MCF 10A (cell line): ENCODE results near the gene ADGRG7. TPM values are rescaled to one million over a fixed set of nuclear protein-coding genes. Genes with fewer than 3 reads are reported as not detected.
"Not testable (repeated sequence)": the region's sequence is repeated elsewhere in the genome, so short reads cannot be mapped to it uniquely, and the experiment has no call there.

Experiments used
- BruUV-seq: library from RNA; stranded (reverse); fragments of 400-500 nt; replicated peaks from 2 replicates; lab custom pipeline; 2021; lab: Mats Ljungman, UMichigan
- CTCF ChIA-PET: fragments of 300-600 bp; sonication (Branson Sonifier 250); formaldehyde crosslinking; extraction: SDS; loops from one replicate; lab custom pipeline; 2021; ENCODE audit warnings: antibody characterized with exemption, inconsistent platforms; lab: Yijun Ruan, JAX
- POLR2A ChIA-PET: fragments of 300-600, 350-650 bp; sonication (Branson Sonifier 250); formaldehyde crosslinking; extraction: SDS; loops from one replicate; lab custom pipeline; 2020; ENCODE audit warnings: antibody characterized with exemption, inconsistent platforms; lab: Yijun Ruan, JAX
- DNase-seq: peaks from one replicate; pipeline ENCODE4 v3.0.0-alpha.2; 2018; ENCODE audit not compliant: unreplicated experiment
- H3K27ac Mint-ChIP-seq: one replicate; pipeline ENCODE4 v1.8.0; 2022; ENCODE audit warnings: mild to moderate bottlenecking, low read depth, mixed read lengths; ENCODE audit not compliant: unreplicated experiment
- H3K27me3 Mint-ChIP-seq: one replicate; pipeline ENCODE4 v1.8.0; 2022; ENCODE audit warnings: mixed read lengths; ENCODE audit not compliant: insufficient read depth, unreplicated experiment
- H3K36me3 Mint-ChIP-seq: one replicate; pipeline ENCODE4 v1.8.0; 2022; ENCODE audit warnings: mild to moderate bottlenecking, moderate library complexity, mixed read lengths; ENCODE audit not compliant: insufficient read depth, unreplicated experiment
- H3K4me1 Mint-ChIP-seq: one replicate; pipeline ENCODE4 v1.8.0; 2022; ENCODE audit warnings: mixed read lengths; ENCODE audit not compliant: insufficient read depth, unreplicated experiment
- H3K4me3 Mint-ChIP-seq: one replicate; pipeline ENCODE4 v1.8.0; 2022; ENCODE audit warnings: mild to moderate bottlenecking, moderate library complexity, mixed read lengths; ENCODE audit not compliant: unreplicated experiment
- H3K9me3 Mint-ChIP-seq: one replicate; pipeline ENCODE4 v1.8.0; 2022; ENCODE audit warnings: mixed read lengths; ENCODE audit not compliant: unreplicated experiment
- CTCF ChIP-seq: fragments of 200-600 bp; IDR thresholded peaks from one replicate; pipeline ENCODE4 v1.8.0; 2022; ENCODE audit warnings: antibody characterized with exemption, mild to moderate bottlenecking; ENCODE audit not compliant: unreplicated experiment
- intact Hi-C: fragments of 100-400 bp; cut with micrococcal nuclease; formaldehyde crosslinking; loops from 2 replicates; pipeline ENCODE4 v1.14.1; 2022
- total RNA-seq: library from RNA; stranded (reverse); gene quantifications from 2 replicates; pipeline ENCODE4 v1.2.3, GENCODE V29; 2022

Gene ADGRG7
- total RNA-seq, 1 experiment from 2014 or later = not detected

GRCh38 chr3:100665230-100665629 lies 55.8 kb downstream of the ADGRG7 start:
- no TSS peak for BruUV-seq
- TF ChIP-seq CTCF = no peak
- Mint-ChIP-seq H3K4me1 (peaks cover 12% of the 10 kb centered on the region), H3K4me3 (no peak overlapping the region), H3K27me3 (no peaks in the 10 kb centered on the region), H3K36me3 (no peaks in the 10 kb centered on the region), H3K27ac (no peak overlapping the region), H3K9me3 (no peaks in the 10 kb centered on the region)
- CTCF ChIA-PET = no interaction called here
- intact Hi-C loops = no loop called here
- DNase-seq = no peak
- POLR2A ChIA-PET = no interaction called here

- BruUV-seq, H3K4me3 Mint-ChIP-seq, H3K9me3 Mint-ChIP-seq, H3K27me3 Mint-ChIP-seq, CTCF ChIA-PET, intact Hi-C loops, H3K36me3 Mint-ChIP-seq: not testable (repeated sequence)
- Mint-ChIP-seq H3K27ac (peak overlapping the region; percentile 39), H3K4me1 (peaks cover 12% of the 10 kb centered on the region)
- peak; percentile 55 for DNase-seq
- POLR2A ChIA-PET = interaction anchor here (1.0 to 1.6 kb wide), 2 partner anchors 27 to 37 kb away, joined by 3 read pairs; no protein-coding TSS in a partner anchor
These were observed 57.3 kb downstream of the ADGRG7 start for GRCh38 chr3:100666699-100667098.

GRCh38 chr3:100667316-100667715 lies 57.9 kb downstream of the ADGRG7 start:
- H3K27me3 Mint-ChIP-seq, H3K36me3 Mint-ChIP-seq, DNase-seq, intact Hi-C loops, H3K27ac Mint-ChIP-seq, H3K4me3 Mint-ChIP-seq, BruUV-seq, H3K9me3 Mint-ChIP-seq: not testable (repeated sequence)
- H3K4me1 Mint-ChIP-seq = peaks cover 12% of the 10 kb centered on the region
- POLR2A ChIA-PET = interaction anchor here (1.0 to 1.6 kb wide), 2 partner anchors 27 to 36 kb away, joined by 3 read pairs; no protein-coding TSS in a partner anchor
- CTCF ChIA-PET = interaction anchor here (1.0 kb wide), 1 partner anchor 42 kb away, joined by 4 read pairs; the partner anchor contains the start of gene TFG

GRCh38 chr3:100670995-100671394 lies 61.6 kb downstream of the ADGRG7 start:
- POLR2A ChIA-PET, DNase-seq, BruUV-seq, H3K9me3 Mint-ChIP-seq, H3K4me3 Mint-ChIP-seq, CTCF ChIA-PET, H3K27ac Mint-ChIP-seq, H3K4me1 Mint-ChIP-seq, intact Hi-C loops, H3K36me3 Mint-ChIP-seq, H3K27me3 Mint-ChIP-seq: not testable (repeated sequence)

- intact Hi-C loops = no loop called here
- Mint-ChIP-seq H3K4me3 (no peak overlapping the region), H3K27me3 (no peaks in the 10 kb centered on the region), H3K4me1 (no peaks in the 10 kb centered on the region), H3K9me3 (no peaks in the 10 kb centered on the region), H3K27ac (no peak overlapping the region), H3K36me3 (no peaks in the 10 kb centered on the region)
- no TSS peak for BruUV-seq
- no peak for DNase-seq
- CTCF ChIA-PET = interaction anchor here (1.1 kb wide), 1 partner anchor 78 kb away, joined by 3 read pairs; no protein-coding TSS in a partner anchor
- POLR2A ChIA-PET = no interaction called here
- TF ChIP-seq CTCF = no peak
These were observed 72.1 kb downstream of the ADGRG7 start for GRCh38 chr3:100681496-100681895.
